ENCODE measurements around the gene CFAP100. TPM values are rescaled to one million over a fixed set of nuclear protein-coding genes. Genes with fewer than 3 reads are reported as not detected.

Gene CFAP100
- total RNA-seq, 1 experiment from 2014 or later, result not detected

DNA sequence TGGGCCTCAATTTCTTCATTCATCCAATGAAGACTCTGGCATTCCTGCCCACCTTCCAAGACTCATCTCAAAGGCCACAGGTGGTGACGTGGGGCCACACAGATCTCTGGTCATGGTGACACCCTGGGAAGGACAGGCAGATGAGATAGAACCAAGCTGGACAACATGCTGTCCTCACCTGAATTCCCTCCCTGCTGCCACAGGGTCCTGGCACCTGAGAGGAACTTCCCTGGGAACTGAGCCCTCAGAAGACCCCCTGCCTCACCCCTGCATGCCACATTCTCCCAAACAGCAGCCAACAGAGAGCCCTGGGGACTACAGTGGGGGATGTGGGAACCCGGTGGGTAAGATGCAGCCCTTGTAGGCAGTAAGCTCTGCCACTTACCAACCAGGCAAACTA, 48.2 kb upstream of the CFAP100 start:
- POLR2A ChIA-PET, result no interaction called here
- Mint-ChIP-seq H3K4me3 (ENCODE audit: unreplicated experiment) (no peak overlapping the region), H3K27me3 (ENCODE audit: insufficient read depth, unreplicated experiment) (no peaks in the 10 kb centered on the region), H3K27ac (ENCODE audit: unreplicated experiment) (no peak overlapping the region), H3K4me1 (ENCODE audit: low read depth, unreplicated experiment) (no peaks in the 10 kb centered on the region), H3K9me3 (ENCODE audit: unreplicated experiment) (no peaks in the 10 kb centered on the region), H3K36me3 (ENCODE audit: insufficient read depth, unreplicated experiment) (no peaks in the 10 kb centered on the region)
- H3K4me3 ChIP-seq (ENCODE audit: low read depth, low read length), result no peak overlapping the region
- CTCF ChIA-PET, result no interaction called here
- H3K36me3 ChIP-seq (ENCODE audit: control insufficient read depth, insufficient read depth, low read length), result no peaks in the 10 kb centered on the region
- BruUV-seq (replicated peaks), result no TSS peak
- no peak for DNase-seq
- no peaks in the 10 kb centered on the region for H3K27me3 ChIP-seq (replicated peaks; ENCODE audit: control insufficient read depth, insufficient read depth, low read length)
- no peaks in the 10 kb centered on the region for H3K4me1 ChIP-seq
- H3K9me3 ChIP-seq, result no peaks in the 10 kb centered on the region
- intact Hi-C loops (cut with micrococcal nuclease; ENCODE audit: unreplicated experiment), result no loop called here
- TF ChIP-seq, protein P1, sequence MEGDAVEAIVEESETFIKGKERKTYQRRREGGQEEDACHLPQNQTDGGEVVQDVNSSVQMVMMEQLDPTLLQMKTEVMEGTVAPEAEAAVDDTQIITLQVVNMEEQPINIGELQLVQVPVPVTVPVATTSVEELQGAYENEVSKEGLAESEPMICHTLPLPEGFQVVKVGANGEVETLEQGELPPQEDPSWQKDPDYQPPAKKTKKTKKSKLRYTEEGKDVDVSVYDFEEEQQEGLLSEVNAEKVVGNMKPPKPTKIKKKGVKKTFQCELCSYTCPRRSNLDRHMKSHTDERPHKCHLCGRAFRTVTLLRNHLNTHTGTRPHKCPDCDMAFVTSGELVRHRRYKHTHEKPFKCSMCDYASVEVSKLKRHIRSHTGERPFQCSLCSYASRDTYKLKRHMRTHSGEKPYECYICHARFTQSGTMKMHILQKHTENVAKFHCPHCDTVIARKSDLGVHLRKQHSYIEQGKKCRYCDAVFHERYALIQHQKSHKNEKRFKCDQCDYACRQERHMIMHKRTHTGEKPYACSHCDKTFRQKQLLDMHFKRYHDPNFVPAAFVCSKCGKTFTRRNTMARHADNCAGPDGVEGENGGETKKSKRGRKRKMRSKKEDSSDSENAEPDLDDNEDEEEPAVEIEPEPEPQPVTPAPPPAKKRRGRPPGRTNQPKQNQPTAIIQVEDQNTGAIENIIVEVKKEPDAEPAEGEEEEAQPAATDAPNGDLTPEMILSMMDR (IDR thresholded peaks at IDR 0.05; ENCODE audit: insufficient read depth in 1 of 2, low read depth in 1 of 2, low read length in 1 of 2, severe bottlenecking in 1 of 2, unreplicated experiment in 1 of 2), result no peak

DNA sequence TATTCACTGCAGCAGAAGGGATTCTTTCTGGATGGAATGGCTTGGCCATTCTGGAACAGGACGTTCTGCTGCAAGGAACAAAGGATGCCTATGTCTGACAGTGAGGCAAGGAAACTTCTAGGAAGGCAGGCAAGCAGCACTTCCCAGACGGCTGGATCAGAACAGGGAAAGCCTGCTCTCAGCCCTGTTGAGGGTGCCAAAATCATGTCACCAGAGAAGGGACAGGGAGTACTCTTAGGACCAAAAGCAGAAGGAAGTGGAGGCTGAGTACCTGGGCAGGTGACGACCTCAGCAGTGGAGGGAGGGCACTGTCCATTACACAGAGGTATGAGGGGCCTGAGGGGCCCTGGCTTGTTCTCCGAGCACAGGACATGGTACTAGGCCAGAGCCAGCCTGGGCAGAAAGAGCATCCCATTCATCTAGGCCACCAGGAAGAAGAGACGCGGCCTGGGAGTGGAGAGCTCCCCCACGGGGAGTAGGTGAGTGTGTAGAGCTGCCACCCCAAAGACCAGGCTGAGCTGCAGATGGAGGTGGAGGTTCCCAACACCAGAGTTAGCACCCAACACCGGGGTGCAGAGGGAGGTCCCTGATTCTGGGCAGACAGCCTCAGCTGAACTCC, 47.1 kb upstream of the CFAP100 start:
- ChIA-PET POLR2A (no interaction called here), CTCF (interaction anchor here (0.9 to 1.0 kb wide), 2 partner anchors 10 to 41 kb away, joined by 4 read pairs; partner anchors contain the start of gene KLF15)
- Mint-ChIP-seq H3K9me3 (ENCODE audit: unreplicated experiment) (no peaks in the 10 kb centered on the region), H3K27me3 (ENCODE audit: insufficient read depth, unreplicated experiment) (no peaks in the 10 kb centered on the region), H3K36me3 (ENCODE audit: insufficient read depth, unreplicated experiment) (no peaks in the 10 kb centered on the region), H3K27ac (ENCODE audit: unreplicated experiment) (no peak overlapping the region), H3K4me1 (ENCODE audit: low read depth, unreplicated experiment) (no peaks in the 10 kb centered on the region), H3K4me3 (ENCODE audit: unreplicated experiment) (no peak overlapping the region)
- no TSS peak for BruUV-seq (replicated peaks)
- no peaks in the 10 kb centered on the region for H3K27me3 ChIP-seq (replicated peaks; ENCODE audit: control insufficient read depth, insufficient read depth, low read length)
- no peak overlapping the region for H3K4me3 ChIP-seq (ENCODE audit: low read depth, low read length)
- no peaks in the 10 kb centered on the region for H3K36me3 ChIP-seq (ENCODE audit: control insufficient read depth, insufficient read depth, low read length)
- intact Hi-C loops (cut with micrococcal nuclease; ENCODE audit: unreplicated experiment), result no loop called here
- no peaks in the 10 kb centered on the region for H3K9me3 ChIP-seq
- H3K4me1 ChIP-seq, result no peaks in the 10 kb centered on the region
- TF ChIP-seq, protein P1 (IDR thresholded peaks at IDR 0.05; ENCODE audit: insufficient read depth in 1 of 2, low read depth in 1 of 2, low read length in 1 of 2, severe bottlenecking in 1 of 2, unreplicated experiment in 1 of 2), result no peak
- DNase-seq, result peak in 1 of 2 experiments; percentile 25

DNA sequence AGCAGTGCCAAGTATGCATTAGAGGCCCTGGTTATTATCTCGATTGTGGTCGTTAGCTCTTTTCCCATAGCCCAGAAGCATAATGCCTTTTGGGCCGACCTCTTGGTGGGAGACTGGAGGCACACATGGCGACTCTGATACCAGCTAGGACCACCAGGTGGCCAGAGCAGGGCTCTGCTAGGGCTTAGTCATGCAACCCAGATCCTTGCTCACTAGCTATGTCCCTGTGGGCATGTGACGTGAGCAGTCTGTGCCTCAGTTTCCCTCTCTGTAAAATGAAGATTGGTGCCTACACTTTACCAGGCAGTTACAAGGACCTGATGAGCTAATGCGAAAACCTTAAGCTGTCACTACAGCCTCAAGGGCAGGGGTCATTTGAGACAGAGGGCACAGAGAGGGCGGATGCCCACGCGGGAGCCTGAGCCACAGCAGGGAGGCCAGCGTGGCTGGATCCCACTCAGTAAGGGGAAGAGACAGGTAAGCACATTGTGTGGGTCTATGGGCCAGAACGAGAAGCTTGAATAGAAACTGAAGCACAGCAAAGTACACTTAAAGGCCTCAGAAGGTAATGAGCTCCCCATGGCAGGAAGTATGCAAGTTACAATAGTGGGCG, 46.3 kb upstream of the CFAP100 start:
- no peaks in the 10 kb centered on the region for H3K4me1 ChIP-seq
- intact Hi-C loops (cut with micrococcal nuclease; ENCODE audit: unreplicated experiment), result no loop called here
- Mint-ChIP-seq H3K27ac (ENCODE audit: unreplicated experiment) (no peak overlapping the region), H3K36me3 (ENCODE audit: insufficient read depth, unreplicated experiment) (no peaks in the 10 kb centered on the region), H3K9me3 (ENCODE audit: unreplicated experiment) (no peaks in the 10 kb centered on the region), H3K27me3 (ENCODE audit: insufficient read depth, unreplicated experiment) (no peaks in the 10 kb centered on the region), H3K4me3 (ENCODE audit: unreplicated experiment) (no peak overlapping the region), H3K4me1 (ENCODE audit: low read depth, unreplicated experiment) (no peaks in the 10 kb centered on the region)
- H3K27me3 ChIP-seq (replicated peaks; ENCODE audit: control insufficient read depth, insufficient read depth, low read length), result no peaks in the 10 kb centered on the region
- H3K36me3 ChIP-seq (ENCODE audit: control insufficient read depth, insufficient read depth, low read length), result no peaks in the 10 kb centered on the region
- ChIA-PET POLR2A (no interaction called here), CTCF (interaction anchor here (0.9 to 1.0 kb wide), 2 partner anchors 9 to 40 kb away, joined by 4 read pairs; partner anchors contain the start of gene KLF15)
- BruUV-seq (replicated peaks), result no TSS peak
- H3K9me3 ChIP-seq, result no peaks in the 10 kb centered on the region
- TF ChIP-seq, protein P1 (IDR thresholded peaks at IDR 0.05; ENCODE audit: insufficient read depth in 1 of 2, low read depth in 1 of 2, low read length in 1 of 2, severe bottlenecking in 1 of 2, unreplicated experiment in 1 of 2), result no peak
- H3K4me3 ChIP-seq (ENCODE audit: low read depth, low read length), result no peak overlapping the region
- DNase-seq, result peak in 1 of 2 experiments; percentile 29

All from Caco-2 (cell line).